ENCODE data around the gene ORC4.
"Not testable (repeated sequence)": the region's sequence is repeated elsewhere in the genome, so short reads cannot be mapped to it uniquely, and the experiment has no call there.

The ORC4 gene

DNA sequence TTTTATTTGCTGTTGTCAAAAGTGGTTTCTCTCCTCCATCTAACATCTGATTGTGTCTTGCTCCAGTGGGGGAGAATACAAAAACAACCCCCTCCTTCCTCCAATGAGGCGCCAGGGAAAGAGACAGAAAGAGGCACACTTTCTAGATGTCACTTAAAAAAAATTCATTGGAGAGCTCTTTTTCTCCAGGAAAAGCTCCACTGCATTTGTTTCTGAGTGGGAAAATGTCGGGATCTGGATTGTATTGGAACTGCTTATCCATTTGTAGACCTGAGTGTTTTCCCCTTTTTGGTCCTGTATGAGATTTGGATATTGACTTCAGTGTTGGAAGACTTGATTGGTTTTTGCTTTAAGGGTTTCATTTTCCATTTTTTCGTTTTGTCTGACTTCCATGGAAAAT, 1.3 kb upstream of the ORC4 start:
- peak overlapping the region; percentile 87 for H3K4me3 ChIP-seq (ENCODE audit: low read length)
- DNase-seq (ENCODE audit: low read depth, low spot score): no peak

- H3K4me3 ChIP-seq (ENCODE audit: low read length): peak within 1 kb of the TSS; percentile 98
- DNase-seq (ENCODE audit: low read depth, low spot score): peak; percentile 56
These were observed 723 bp upstream of the ORC4 start, which contains the start of gene MBD5 for GRCh38 chr2:148021059-148021861. Gene MBD5, plus strand, starts transcription at chr2:148021091.

DNA sequence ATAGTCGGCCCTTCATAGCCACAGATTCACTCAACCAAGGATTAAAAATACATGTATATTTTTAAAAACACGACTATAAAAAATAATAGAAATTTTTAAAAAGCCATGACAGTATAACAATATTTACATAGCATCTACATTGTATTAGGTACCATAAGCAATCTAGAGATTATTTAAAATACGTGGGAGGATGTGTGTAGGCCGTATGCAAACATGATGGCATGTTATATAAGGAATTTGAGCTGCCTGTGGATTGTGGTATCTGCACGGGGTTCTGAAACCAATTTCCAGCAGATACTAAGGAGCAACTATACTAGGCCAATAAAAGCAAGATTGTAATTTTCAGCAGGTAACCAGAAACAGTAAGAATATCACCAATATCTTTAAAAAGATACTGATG, 5.9 kb downstream of the ORC4 start:
- no peak for DNase-seq (ENCODE audit: low read depth, low spot score)
- no peak overlapping the region for H3K4me3 ChIP-seq (ENCODE audit: low read length)

DNA sequence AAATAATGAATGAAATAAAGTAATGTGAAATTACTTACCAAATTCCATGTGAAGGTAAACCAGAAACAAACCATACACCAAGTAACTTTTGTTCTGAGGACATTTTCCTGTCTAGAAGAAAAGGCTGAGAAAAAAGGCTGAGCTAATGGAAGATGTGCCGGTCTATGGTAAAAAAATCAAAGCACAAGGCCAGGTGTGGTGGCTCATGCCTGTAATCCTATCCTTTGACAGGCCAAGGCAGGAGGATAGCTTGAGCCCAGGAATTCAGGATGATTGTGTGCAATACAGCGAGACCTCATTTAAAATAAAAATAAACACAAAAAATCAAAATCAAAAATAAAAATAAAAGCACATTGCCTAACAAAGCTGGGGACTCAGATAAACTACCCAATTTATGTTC, 6.7 kb downstream of the ORC4 start:
- no peak overlapping the region for H3K4me3 ChIP-seq (ENCODE audit: low read length)
- DNase-seq (ENCODE audit: low read depth, low spot score): no peak

DNA sequence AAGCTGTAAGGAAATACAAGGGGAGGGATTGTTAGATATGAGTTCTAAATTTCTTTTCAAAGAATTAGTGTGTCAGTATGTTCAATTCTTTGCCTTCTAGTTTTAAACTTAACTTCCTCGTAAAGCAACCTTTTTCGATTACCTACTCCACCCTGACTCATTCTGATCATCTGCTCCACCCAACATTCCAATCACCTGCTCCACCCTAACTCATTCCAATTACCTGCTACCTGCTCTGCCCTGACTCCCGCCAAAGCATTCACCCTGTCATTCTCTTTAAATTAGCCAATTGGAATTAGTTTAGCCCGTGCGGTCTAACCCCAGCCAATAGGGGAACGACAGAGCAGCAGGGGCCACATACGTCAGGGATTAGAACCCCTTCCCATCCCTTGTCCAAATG, 12.1 kb downstream of the ORC4 start:
- H3K4me3 ChIP-seq (ENCODE audit: low read length); DNase-seq (ENCODE audit: low read depth, low spot score): not testable (repeated sequence)

- DNase-seq (ENCODE audit: low read depth, low spot score): no peak
- H3K4me3 ChIP-seq (ENCODE audit: low read length): no peak overlapping the region
These were observed 13.2 kb downstream of the ORC4 start for GRCh38 chr2:148007219-148007900.

- no peak for DNase-seq (ENCODE audit: low read depth, low spot score)
- no peak overlapping the region for H3K4me3 ChIP-seq (ENCODE audit: low read length)
These were observed 14.1 kb downstream of the ORC4 start for GRCh38 chr2:148006249-148007007.

DNA sequence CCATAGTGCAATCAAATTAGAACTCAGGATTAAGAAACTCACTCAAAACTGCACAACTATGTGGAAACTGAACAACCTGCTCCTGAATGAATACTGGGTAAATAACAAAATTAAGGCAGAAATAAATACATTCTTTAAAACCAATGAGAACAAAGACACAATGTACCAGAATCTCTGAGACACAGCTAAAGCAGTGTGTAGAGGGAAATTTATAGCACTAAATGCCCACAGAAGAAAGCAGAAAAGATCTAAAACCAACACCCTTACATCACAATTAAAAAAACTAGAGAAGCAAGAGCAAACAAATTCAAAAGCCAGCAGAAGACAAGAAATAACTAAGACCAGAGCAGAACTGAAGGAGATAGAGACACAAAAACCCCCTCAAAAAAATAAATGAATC, 18.1 kb downstream of the ORC4 start:
- not testable (repeated sequence) for H3K4me3 ChIP-seq (ENCODE audit: low read length); DNase-seq (ENCODE audit: low read depth, low spot score)

DNA sequence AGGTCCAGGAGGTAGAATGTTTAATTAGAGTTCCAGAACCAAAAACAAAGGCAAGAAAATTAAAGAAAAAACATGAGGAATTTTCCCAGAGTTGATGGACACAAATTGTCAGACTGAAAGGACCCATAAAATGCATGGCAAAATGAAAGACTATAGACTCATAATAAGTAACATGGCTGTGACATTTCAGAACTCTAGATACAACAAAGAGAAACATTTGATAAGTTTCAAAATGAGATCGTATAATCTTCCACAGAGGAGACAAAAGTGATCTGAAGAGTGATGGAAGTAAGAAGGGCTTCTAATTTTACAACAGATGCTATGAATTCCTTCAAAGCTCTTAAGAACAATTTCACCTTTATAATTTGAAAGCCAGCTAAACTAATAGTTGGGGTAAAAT, 20.4 kb downstream of the ORC4 start:
- H3K4me3 ChIP-seq (ENCODE audit: low read length): no peak overlapping the region
- no peak for DNase-seq (ENCODE audit: low read depth, low spot score)

DNA sequence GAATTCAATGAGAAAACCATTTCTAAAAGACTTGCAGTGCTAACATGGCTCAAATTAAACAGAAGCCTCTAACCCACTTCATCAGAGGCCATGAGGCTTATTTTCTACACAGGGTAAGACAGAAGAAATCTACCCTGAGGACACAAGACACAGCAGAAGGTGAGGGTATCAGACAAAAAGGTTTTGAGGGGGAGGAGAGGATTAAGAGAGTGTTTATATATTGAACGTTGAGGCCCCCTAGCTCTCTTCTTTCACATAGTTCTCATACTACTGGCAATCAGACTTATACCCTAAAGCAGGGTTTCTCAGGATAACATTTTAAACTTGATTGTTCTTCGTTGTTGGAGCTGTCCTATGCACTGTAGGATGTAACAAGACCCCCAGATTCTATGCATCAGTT, 21.4 kb downstream of the ORC4 start:
- H3K4me3 ChIP-seq (ENCODE audit: low read length): no peak overlapping the region
- DNase-seq (ENCODE audit: low read depth, low spot score): no peak

DNA sequence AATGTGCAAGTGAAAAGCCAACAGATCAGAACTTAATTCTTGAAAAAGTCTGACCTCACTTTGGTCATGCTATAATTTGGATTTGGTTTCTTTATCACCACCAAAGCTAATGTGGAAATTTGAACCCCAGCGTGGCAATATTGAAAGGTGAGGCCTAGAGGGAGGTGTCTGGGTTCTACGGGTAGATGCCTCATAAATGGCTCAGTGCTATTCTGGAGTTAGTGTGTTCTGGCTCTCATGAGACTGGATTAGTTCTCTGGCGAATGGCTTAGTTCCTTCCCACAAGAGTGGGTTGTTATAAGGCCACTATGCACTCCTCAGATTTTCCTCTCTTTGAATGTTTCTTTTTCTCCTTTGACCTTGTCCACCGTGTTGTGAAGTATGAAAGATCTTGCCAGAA, 22.3 kb downstream of the ORC4 start:
- DNase-seq (ENCODE audit: low read depth, low spot score): no peak
- no peak overlapping the region for H3K4me3 ChIP-seq (ENCODE audit: low read length)

DNA sequence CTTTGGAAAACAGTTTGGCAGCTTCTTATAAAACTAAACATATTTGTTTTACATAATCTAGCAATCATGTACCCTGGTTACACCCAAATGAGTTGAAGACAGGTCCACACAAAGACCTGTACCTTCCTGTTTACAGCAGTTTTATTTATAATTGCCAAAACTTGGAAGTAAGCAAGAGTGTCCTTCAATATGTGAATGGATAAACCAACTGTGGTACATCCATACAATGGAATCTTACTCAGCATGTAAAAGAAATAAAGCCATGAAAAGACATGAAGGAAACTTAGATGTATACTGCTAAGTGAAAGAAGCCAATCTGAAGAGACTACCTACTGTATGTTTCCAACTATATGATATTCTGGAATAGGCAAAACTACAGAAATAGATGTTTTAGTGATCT, 23.7 kb downstream of the ORC4 start:
- no peak for DNase-seq (ENCODE audit: low read depth, low spot score)
- no peak overlapping the region for H3K4me3 ChIP-seq (ENCODE audit: low read length)

GRCh38 chr2:147994965-147995364, 25.6 kb downstream of the ORC4 start:
- H3K4me3 ChIP-seq (ENCODE audit: low read length): not testable (repeated sequence)

GRCh38 chr2:147989809-147990403, 30.6 kb downstream of the ORC4 start:
- H3K4me3 ChIP-seq (ENCODE audit: low read length): no peak overlapping the region
- DNase-seq (ENCODE audit: low read depth, low spot score): peak; percentile 38

More at GRCh38 chr2:147994965-147995364, 25.6 kb downstream of the ORC4 start:
- DNase-seq (ENCODE audit: low read depth, low spot score): not testable (repeated sequence)

GRCh38 chr2:147989102-147989501, 31.4 kb downstream of the ORC4 start:
- no peak for DNase-seq (ENCODE audit: low read depth, low spot score)
- no peak overlapping the region for H3K4me3 ChIP-seq (ENCODE audit: low read length)

DNA sequence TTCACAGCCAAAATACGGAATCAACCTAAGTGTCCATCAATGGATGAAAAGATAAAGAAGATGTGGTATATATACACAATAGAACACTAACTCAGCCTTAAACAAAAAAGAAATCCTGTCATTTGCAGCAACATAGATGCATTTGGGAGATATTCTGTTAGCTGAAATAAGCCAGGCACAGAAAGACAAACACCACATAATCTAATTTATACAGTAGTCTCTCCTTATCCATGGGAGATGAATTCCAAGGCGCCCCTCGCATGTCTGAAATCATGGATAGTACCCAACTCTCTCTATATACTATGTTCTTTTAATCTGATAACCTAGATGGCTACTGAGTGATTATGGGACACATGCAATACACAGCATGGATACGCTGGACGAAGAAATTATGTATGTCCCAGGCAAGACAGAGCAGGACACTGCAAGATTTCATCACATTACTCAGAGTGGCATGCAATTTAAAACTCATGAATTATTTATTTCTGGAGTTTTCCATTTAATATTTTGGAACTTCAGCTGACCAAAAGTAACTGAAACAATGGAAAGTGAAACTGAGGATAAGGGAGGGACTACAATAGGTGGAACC, 39.5 kb downstream of the ORC4 start:
- DNase-seq (ENCODE audit: low read depth, low spot score): no peak
- H3K4me3 ChIP-seq (ENCODE audit: low read length): no peak overlapping the region

- DNase-seq (ENCODE audit: low read depth, low spot score): no peak
- H3K4me3 ChIP-seq (ENCODE audit: low read length): no peak overlapping the region
These were observed 42.9 kb downstream of the ORC4 start for GRCh38 chr2:147977679-147978078.

- DNase-seq (ENCODE audit: low read depth, low spot score): no peak
- no peak overlapping the region for H3K4me3 ChIP-seq (ENCODE audit: low read length)
These were observed 44.4 kb downstream of the ORC4 start for GRCh38 chr2:147976102-147976501.

DNA sequence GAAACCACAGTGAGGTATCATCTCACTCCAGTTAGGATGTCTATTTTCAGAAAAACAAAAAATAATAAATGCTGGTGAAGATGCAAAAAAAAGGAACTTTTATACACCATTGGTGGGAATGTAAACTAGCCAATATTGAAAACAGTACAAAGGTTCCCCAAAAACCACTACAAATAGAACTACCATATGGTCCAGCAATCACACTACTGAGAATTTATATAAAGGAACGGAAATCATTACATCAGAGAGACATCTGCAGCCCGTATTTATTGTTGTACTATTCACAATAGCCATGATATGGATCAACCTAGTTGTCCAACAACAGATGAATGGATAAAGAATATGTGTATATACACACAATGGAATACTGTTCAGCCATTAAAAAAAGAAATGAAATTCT, 52.0 kb downstream of the ORC4 start:
- H3K4me3 ChIP-seq (ENCODE audit: low read length): no peak overlapping the region
- no peak for DNase-seq (ENCODE audit: low read depth, low spot score)

Measured in Jurkat, Clone E6-1 (cell line).